ENCODE data around the gene RASSF3.

Gene RASSF3, protein sequence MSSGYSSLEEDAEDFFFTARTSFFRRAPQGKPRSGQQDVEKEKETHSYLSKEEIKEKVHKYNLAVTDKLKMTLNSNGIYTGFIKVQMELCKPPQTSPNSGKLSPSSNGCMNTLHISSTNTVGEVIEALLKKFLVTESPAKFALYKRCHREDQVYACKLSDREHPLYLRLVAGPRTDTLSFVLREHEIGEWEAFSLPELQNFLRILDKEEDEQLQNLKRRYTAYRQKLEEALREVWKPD

DNA sequence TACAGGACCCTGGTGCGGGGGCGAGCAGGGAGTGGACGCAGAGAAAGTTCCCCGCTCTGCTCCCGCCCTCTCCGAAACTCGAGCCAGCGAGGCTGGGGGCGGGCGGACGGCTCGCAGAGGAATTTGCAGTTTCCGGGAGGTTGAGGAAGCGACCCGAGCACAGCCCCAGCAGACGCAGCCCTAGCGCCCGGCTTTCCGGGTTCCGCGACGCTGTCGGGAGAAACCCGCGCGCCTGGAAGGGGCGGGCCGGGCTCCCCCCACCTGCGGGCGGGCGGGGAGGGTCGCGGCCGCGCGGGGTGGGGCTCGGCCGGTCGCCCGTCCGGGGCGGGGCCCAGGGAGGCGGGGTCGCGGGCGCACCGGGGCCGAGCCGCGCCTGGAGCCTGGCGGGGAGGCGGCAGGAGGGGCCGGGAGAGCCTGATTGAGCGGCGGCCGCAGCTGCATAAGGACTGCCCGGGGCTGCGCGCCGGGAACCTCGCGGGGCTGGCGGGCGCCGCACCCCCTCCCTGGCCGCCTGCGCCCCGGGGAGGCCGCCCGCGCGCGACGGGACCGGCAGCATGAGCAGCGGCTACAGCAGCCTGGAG, at the start of gene RASSF3:
Gene RASSF3 (plus strand): TSS at position 417 of the 581 bp plus-strand sequence. CDS start 138 bp downstream, at position 555.
- no peak for TF ChIP-seq GATA2 (IDR thresholded peaks at IDR 0.05; ENCODE audit: low read depth, low read length)
- TF ChIP-seq GATA3 (IDR thresholded peaks at IDR 0.05; ENCODE audit: low read depth, low read length) = no peak

DNA sequence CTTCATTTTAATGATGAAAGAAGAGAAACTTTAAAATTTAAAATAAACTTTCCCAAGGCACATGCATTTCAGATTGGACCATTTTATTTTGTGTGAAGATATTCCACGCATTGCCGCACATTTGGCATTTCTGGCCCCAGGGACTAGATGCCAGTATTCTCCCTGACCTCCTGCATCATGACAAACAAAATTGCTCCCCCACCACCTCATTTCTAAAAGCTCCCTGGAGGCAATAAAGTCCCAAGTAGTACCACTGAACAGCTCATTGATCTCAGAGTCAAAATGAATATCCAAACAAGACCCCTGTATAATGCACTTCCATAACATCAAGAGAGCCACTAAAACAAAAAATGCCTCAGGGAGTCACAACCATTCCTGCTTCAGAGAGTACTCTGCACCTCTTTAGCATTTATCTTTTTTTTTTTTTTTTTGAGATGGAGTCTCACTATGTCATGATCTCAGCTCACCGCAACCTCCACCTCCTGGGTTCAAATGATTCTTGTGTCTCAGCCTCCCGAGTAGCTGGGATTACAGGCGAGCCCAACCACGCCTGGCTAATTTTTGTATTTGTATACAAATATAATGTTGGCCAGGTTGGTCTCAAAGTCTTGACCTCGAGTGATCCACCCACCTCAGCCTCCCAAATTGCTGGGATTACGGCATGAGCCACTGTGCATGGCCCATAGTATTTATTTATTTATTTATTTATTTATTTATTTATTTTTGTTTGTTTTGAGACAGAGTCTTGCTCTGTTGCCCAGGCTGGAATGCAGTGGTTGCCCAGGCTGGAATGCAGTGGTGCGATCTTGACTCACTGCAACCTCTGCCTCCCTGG, 48.8 kb upstream of the RASSF3 start:
- TF ChIP-seq GATA2 (IDR thresholded peaks at IDR 0.05; ENCODE audit: low read depth, low read length) = no peak
- no peak for TF ChIP-seq GATA3 (IDR thresholded peaks at IDR 0.05; ENCODE audit: low read depth, low read length)

DNA sequence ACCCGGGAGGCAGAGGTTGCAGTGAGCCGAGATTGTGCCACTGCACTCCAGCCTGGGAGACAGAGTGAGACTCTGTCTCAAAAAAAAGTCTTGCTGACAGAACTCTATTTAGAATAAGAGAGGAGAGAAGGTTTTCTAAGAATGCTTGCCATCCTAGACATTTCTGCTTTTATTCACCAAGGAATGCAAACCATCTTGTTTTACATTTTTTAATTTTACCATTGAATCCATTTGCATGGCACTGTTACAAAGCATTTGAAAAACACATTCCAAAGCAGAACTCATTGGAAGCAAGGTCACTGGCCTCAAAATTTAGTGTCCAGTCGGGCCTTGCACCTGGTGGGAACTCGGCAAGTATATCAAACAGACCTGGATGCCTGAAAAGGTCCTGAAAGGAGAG, 44.2 kb upstream of the RASSF3 start:
- TF ChIP-seq GATA3 (IDR thresholded peaks at IDR 0.05; ENCODE audit: low read depth, low read length) (no peak), GATA2 (IDR thresholded peaks at IDR 0.05; ENCODE audit: low read depth, low read length) (no peak)

DNA sequence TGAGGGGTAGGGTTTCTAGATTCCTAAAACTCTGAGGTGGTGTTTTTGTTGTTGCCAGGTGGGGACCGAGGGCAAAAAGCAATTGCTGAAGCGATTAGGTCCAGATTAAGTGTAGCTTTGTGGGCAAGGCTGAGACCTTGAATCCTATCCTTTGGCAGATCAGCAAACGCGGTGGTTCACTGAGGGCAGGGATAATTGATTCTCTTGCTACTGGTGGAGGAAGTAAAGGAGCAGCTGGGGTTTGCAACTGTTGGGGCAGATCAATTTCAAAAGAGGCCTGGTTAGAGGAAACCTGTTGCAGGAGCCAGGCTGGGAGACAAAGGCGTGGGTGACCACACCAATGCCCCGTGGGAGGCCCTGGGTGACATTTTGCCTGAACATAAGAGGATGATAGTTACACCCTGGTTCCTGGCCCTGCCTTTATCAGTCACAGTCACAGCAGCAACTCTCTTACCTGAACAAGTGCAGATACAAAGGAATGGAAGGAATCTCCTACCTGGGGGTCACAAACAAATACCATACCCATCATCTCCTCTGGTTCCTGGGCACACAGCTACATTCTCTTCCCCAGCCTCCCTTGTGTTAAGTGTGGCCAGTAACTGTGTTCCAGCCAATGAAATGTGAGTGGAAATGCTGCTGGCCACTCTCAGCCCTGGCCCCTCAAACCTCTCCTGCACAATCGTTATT, 43.3 kb upstream of the RASSF3 start:
- TF ChIP-seq GATA3 (IDR thresholded peaks at IDR 0.05; ENCODE audit: low read depth, low read length) = no peak
- no peak for TF ChIP-seq GATA2 (IDR thresholded peaks at IDR 0.05; ENCODE audit: low read depth, low read length)

DNA sequence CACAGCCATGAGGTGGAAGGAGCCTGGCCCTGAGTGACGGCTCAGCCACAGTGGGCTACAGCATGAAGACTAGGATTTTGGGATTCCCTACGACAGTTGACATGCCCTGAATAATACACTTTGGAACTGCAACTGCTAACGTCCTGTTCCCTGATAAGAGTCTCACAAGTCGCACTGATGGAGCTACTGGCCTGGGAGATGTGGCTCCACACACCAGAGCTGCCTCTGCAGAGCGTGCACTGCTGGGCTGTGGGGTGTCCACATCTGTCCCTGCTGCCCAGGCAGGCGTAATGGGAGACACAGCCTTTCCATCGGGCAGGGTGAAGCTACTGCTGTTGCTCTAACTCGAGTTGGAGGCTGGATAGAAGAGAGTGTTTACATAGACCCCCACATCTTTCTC, 42.7 kb upstream of the RASSF3 start:
- TF ChIP-seq GATA3 (IDR thresholded peaks at IDR 0.05; ENCODE audit: low read depth, low read length) (no peak), GATA2 (IDR thresholded peaks at IDR 0.05; ENCODE audit: low read depth, low read length) (no peak)

DNA sequence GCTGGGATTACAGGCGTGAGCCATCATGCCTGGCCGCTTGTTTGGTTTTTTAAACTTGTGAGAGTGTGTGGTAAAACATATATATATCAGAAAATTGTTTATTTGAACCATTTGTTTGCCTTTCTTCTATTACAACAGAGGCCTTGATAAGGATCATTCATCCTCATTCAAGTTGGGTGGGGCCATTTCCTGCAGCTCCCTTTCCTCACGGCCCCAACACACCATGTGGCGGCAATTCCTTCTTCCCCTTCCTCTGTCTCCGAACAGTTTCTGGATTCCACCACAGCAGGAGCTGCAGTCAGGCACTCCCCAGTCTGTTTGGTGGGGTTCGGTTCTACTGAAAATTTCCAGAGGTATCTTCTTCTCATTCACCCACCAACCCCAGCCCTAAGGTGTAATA, 42.0 kb upstream of the RASSF3 start:
- no peak for TF ChIP-seq GATA3 (IDR thresholded peaks at IDR 0.05; ENCODE audit: low read depth, low read length)
- TF ChIP-seq GATA2 (IDR thresholded peaks at IDR 0.05; ENCODE audit: low read depth, low read length) = no peak

DNA sequence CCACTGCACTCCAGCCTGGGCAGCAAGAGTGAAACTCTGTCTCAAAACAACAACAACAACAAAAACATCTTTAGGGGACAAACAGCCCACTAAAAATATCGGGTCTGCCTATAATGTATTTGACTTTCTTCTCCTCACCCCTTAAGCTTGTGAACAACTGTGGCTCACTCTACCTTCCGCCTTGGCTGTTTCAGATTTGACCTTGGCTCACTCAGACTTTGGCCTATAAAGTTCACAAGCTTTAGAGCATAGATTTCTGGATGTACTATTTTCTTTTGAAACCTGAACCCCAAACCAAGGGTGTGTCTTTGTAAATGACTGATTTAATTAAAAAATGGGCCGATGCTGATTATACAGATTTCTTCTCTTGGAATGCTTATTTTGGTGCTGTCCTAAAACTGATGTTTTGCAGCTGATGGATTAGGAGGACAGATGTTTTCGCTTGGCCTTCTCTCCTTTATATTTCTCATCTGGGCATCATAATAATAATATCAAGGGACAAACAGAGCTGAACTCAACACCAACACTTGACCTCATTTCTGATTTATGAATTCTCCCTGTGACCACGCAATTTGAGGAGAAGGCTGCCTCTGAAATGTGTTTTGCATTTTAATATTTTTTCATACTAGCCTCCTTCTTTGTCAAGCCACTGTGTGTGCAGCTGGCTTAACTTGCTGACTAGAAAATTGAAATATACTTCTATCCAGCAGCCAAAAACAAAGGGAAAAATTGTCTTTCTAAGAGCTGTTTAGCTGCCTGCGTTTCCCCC, 40.2 kb upstream of the RASSF3 start:
- TF ChIP-seq GATA3 (IDR thresholded peaks at IDR 0.05; ENCODE audit: low read depth, low read length) = no peak

DNA sequence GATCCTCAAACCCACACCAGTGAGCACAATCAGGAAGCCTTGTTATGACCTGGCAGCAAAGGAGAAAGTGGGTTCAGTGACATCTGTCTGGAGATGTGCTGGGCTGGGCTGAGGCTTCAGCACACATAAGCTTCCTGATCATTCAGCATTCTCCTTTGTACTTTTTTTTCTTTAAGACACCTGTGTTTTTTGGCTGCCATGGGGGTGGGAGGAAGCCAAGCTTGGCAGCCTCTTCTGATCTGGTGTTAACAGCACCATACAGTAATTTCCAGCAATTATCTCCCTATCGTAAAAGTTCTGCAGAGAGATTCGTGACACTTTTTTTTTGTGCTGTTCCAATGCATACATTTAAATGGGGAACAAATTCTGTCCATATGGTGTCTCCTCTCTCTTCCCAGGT, 38.9 kb upstream of the RASSF3 start:
- TF ChIP-seq GATA3 (IDR thresholded peaks at IDR 0.05; ENCODE audit: low read depth, low read length) (no peak), GATA2 (IDR thresholded peaks at IDR 0.05; ENCODE audit: low read depth, low read length) (no peak)

DNA sequence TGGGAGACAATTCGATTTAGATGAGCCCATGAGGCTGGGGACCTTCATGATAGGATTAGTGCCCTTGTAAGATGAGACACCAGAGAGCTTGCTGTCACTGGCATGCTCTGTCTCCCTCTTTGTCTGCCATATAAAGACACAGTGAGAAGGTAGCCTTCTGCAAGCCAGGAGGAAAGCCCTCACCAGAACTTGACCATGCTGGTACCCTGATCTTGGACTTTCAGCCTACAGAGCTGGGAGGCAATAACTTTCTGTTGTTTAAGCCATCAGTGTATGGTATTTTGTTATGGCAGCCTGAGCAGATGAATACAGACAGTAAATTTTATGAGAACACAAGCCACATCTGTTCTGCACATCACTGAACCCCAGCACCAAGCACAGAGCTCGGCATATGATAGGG, 38.1 kb upstream of the RASSF3 start:
- no peak for TF ChIP-seq GATA3 (IDR thresholded peaks at IDR 0.05; ENCODE audit: low read depth, low read length)
- TF ChIP-seq GATA2 (IDR thresholded peaks at IDR 0.05; ENCODE audit: low read depth, low read length) = no peak

DNA sequence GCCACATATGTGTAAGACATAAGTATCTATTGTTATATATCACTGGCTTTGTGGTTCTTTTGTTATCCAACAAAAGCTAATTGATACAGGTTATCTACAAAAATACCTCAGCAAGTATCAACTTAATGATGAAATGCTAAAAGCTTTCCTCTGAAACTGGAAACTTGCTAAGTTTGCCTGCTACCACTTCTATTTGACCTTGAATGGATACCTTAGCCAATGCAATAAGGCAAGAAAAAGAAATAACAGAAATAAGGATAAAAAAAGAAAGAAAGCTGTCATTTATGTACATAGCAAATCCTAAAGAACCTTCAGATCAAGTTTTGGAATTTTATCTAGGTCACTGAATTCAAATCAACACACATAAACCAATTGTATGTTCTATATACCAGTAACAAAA, 35.5 kb upstream of the RASSF3 start:
- TF ChIP-seq GATA3 (IDR thresholded peaks at IDR 0.05; ENCODE audit: low read depth, low read length) = no peak
- TF ChIP-seq GATA2 (IDR thresholded peaks at IDR 0.05; ENCODE audit: low read depth, low read length) = no peak

DNA sequence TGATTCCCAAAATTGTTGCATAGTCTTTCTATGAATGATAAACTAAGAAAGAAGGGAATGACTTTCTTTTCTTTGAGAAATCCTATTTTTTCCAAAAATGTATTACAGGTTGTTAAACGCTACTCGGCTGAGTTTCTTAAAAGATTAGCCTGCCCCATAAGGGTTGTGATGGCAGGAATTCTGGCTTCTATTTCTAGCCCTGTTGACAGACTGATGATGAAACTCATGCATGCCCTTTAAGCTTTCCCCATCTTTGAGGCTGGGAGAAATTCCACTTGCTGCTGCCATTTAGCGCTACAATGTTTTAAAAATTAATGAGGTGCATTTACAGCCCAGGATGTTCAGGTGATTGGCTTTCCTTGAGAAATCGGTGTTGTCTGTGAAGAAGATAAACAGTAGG, 33.2 kb upstream of the RASSF3 start:
- no peak for TF ChIP-seq GATA2 (IDR thresholded peaks at IDR 0.05; ENCODE audit: low read depth, low read length)
- no peak for TF ChIP-seq GATA3 (IDR thresholded peaks at IDR 0.05; ENCODE audit: low read depth, low read length)

DNA sequence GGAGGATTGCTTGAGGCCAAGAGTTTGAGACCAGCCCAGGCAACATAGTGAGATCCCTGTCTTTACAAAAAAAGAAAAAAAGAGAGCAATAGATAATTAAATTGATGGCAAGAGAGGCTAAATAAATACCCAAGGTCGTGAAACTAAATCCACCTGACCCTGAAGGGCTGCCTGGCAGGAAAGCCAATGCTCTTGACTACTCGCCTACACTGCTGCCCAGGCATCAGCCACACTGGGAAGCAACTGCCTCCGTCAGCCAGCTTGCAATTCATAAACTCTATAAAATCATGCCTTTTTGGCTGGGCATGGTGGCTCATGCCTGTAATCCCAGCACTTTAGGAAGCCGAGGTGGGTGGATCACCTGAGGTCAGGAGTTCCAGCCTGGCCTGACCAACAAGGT, 31.7 kb upstream of the RASSF3 start:
- no peak for TF ChIP-seq GATA3 (IDR thresholded peaks at IDR 0.05; ENCODE audit: low read depth, low read length)
- TF ChIP-seq GATA2 (IDR thresholded peaks at IDR 0.05; ENCODE audit: low read depth, low read length) = no peak

DNA sequence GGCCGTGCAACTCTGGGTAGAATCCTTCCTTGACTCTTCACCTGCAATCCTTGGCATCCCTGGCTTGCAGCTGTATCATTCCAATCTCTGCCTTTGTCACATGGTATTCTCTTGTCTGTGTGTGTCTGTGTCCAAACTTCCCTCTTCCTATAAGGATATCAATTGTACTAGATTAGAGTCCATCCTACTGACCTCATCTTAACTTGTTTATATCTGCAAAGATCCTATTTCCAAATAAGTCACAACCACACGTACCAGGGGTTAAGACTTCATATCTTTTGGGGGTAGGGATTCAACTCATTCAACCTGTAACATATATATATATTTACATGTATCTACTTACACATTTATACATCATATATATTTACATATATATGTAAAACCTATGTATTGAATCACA, 29.6 kb upstream of the RASSF3 start:
- TF ChIP-seq GATA3 (IDR thresholded peaks at IDR 0.05; ENCODE audit: low read depth, low read length) = no peak
- no peak for TF ChIP-seq GATA2 (IDR thresholded peaks at IDR 0.05; ENCODE audit: low read depth, low read length)

DNA sequence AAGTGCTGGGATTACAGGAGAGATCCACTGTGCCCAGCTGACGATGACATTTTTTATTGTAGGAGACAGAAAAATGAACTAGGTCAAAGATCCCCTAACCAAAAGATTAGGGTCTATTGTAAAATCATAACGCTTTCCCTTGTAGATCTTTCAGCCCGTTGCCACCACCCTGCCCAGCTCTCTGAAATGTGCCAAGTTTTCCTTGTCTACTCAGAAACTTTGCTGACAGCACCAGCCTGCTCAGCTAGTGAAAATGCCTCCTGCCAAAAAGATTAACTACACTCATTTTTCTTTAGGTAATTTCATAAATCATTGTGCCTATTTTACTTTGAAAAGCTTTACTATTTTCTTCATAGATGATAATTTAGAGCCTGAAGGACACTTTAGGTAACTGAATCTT, 28.2 kb upstream of the RASSF3 start:
- TF ChIP-seq GATA3 (IDR thresholded peaks at IDR 0.05; ENCODE audit: low read depth, low read length) (no peak), GATA2 (IDR thresholded peaks at IDR 0.05; ENCODE audit: low read depth, low read length) (no peak)

All from SH-SY5Y (cell line).